Epithelial cell of esophagus (primary cell): ENCODE data around the gene DISP2.

Experiments
- DNase-seq: peaks from one replicate; pipeline ENCODE4 v3.0.0; 2010; ENCODE audit warnings: low read depth
- H3K4me3 ChIP-seq: 2 replicates; pipeline ENCODE4 v1.5.1; 2011; ENCODE audit warnings: mild to moderate bottlenecking, low read length, control low read depth
- CTCF ChIP-seq: IDR thresholded peaks from 2 replicates; pipeline ENCODE4 v1.5.1; 2011; ENCODE audit warnings: low read depth, mild to moderate bottlenecking, low read length, control low read depth, inconsistent platforms; ENCODE audit not compliant: insufficient read depth; ENCODE audit errors: missing control alignments

The DISP2 gene

GRCh38 chr15:40347559-40348473 is 10.2 kb upstream of the DISP2 start:
- DNase-seq: no peak
- TF ChIP-seq CTCF: no peak
- H3K4me3 ChIP-seq: no peak overlapping the region

- DNase-seq: no peak
- TF ChIP-seq CTCF: no peak
- no peak overlapping the region for H3K4me3 ChIP-seq
Observed at GRCh38 chr15:40348474-40348870, 9.5 kb upstream of the DISP2 start.

GRCh38 chr15:40349163-40349562 is 8.9 kb upstream of the DISP2 start:
- TF ChIP-seq CTCF: no peak
- no peak overlapping the region for H3K4me3 ChIP-seq
- no peak for DNase-seq

DNA sequence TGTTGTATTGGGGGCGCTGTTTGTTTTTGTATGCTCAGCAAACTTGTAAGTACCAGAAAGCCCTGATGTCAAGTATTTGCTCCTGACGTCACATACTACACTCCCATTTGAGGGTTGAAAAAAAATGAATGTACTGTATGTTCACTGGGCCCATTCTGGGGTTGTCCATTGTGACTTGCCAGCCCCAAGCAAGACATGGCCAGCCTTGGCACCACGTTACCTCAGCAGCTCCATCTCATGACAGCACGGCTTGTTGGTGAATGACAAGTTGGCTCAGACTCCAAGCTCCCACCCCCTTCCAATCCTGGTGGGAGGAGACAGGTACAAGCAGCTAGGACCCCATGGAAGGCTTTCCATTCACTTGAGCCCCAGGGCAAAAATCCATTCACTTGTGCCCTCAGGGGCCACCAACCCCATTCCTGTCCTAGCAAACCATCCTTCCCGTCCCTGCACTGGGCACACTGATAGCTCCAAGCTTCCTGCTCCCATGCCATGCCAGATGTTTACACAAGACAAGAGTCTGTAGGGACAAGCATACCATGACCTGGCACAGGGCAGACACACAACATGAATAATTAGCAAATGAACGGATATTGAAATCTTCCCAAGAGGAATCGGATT is 5.6 kb upstream of the DISP2 start:
- no peak overlapping the region for H3K4me3 ChIP-seq
- no peak for TF ChIP-seq CTCF
- DNase-seq: no peak

- no peak for TF ChIP-seq CTCF
- H3K4me3 ChIP-seq: no peak overlapping the region
- DNase-seq: no peak
Observed at GRCh38 chr15:40353697-40354096, 4.3 kb upstream of the DISP2 start.

GRCh38 chr15:40354408-40355171 is 3.4 kb upstream of the DISP2 start:
- no peak overlapping the region for H3K4me3 ChIP-seq
- peak; percentile 44 for TF ChIP-seq CTCF
- DNase-seq: no peak
